GM12875 (cell line): Measurements from ENCODE around the gene CTNND2.

ENCODE experiments used
- H3K4me3 ChIP-seq: one replicate; pipeline ENCODE4 v1.5.1; 2011; ENCODE audit warnings: low read depth, low read length, control low read depth
- CTCF ChIP-seq: IDR thresholded peaks from 2 replicates; pipeline ENCODE4 v1.5.1; 2011; ENCODE audit warnings: low read depth, mild to moderate bottlenecking, control low read depth, inconsistent platforms, low read length, moderate library complexity, borderline replicate concordance; ENCODE audit not compliant: insufficient read depth

CTNND2 gene

GRCh38 chr5:11384441-11385250 is 519.6 kb downstream of the CTNND2 start:
- TF ChIP-seq CTCF: no peak
- no peak overlapping the region for H3K4me3 ChIP-seq

GRCh38 chr5:11383506-11384095 is 520.6 kb downstream of the CTNND2 start:
- no peak for TF ChIP-seq CTCF
- H3K4me3 ChIP-seq: no peak overlapping the region

GRCh38 chr5:11378461-11378860 is 525.8 kb downstream of the CTNND2 start:
- no peak for TF ChIP-seq CTCF
- no peak overlapping the region for H3K4me3 ChIP-seq

GRCh38 chr5:11377896-11378295 is 526.4 kb downstream of the CTNND2 start:
- no peak overlapping the region for H3K4me3 ChIP-seq
- TF ChIP-seq CTCF: no peak

- no peak overlapping the region for H3K4me3 ChIP-seq
- no peak for TF ChIP-seq CTCF
These were observed 532.1 kb downstream of the CTNND2 start for GRCh38 chr5:11372191-11372590.

GRCh38 chr5:11371021-11371420 is 533.2 kb downstream of the CTNND2 start:
- no peak for TF ChIP-seq CTCF
- no peak overlapping the region for H3K4me3 ChIP-seq

- no peak overlapping the region for H3K4me3 ChIP-seq
- TF ChIP-seq CTCF: no peak
These were observed 539.7 kb downstream of the CTNND2 start for GRCh38 chr5:11364531-11364930.
